Body of pancreas (tissue), 4 donors: ENCODE data around the gene HMG20B. TPM values are rescaled to one million over a fixed set of nuclear protein-coding genes. Genes with fewer than 3 reads are reported as not detected.
"Not testable (repeated sequence)": the region's sequence is repeated elsewhere in the genome, so short reads cannot be mapped to it uniquely, and the experiment has no call there.

Experiments
- ATAC-seq: fragments of 150-250 bp; one replicate; pipeline ENCODE4 v1.9.1; 2016
- DNase-seq, 4 donors: peaks; one replicate each; pipeline ENCODE4 v3.0.0-alpha.2; 2019
- H3K27ac ChIP-seq, 4 donors: fragments of 200-600 bp; sonication (generic); 1 replicate in 3 of 4; 2 replicates in 1 of 4; pipeline versions ENCODE4 v1.5.1 to v1.6.1; 2016 to 2019; ENCODE audit warnings: mild to moderate bottlenecking in 1 of 4, mixed read lengths in 1 of 4, moderate library complexity in 1 of 4
- H3K27me3 ChIP-seq, 2 donors: fragments of 200-600 bp; sonication (generic); one replicate each; pipeline ENCODE4 v1.6.0; 2016; ENCODE audit warnings: mild to moderate bottlenecking in 1 of 2
- H3K36me3 ChIP-seq, 2 donors: fragments of 200-600 bp; sonication (generic); replicated peaks in 1 of 2; 2 replicates each; pipeline ENCODE4 v1.5.1; 2016; ENCODE audit warnings: low read depth in 2 of 2; ENCODE audit not compliant: insufficient read depth in 1 of 2
- H3K4me1 ChIP-seq: fragments of 200-600 bp; sonication (generic); one replicate; pipeline ENCODE4 v1.6.0; 2016
- H3K4me3 ChIP-seq, 2 donors: fragments of 200-600 bp; sonication (generic); 1 replicate in 1 of 2; 2 replicates in 1 of 2; pipeline ENCODE4 v1.5.1; 2016 to 2019
- H3K9me3 ChIP-seq, 3 donors: fragments of 200-600 bp; sonication (generic); 1 replicate in 2 of 3; 2 replicates in 1 of 3; pipeline ENCODE4 v1.5.1; 2016
- POLR2A ChIP-seq, 3 donors: fragments of 450-650 bp; IDR thresholded peaks; one replicate each; pipeline ENCODE4 v1.6.1; 2016; ENCODE audit warnings: antibody characterized with exemption in 3 of 3, mild to moderate bottlenecking in 2 of 3
- WGBS, 2 donors: methylation state at CpG; one replicate each; pipeline ENCODE4 v1.1.5; 2017; 5-methylcytosine and 5-hydroxymethylcytosine counted together
- intact Hi-C: fragments of 100-400 bp; cut with DNase I; formaldehyde crosslinking; loops from one replicate; pipeline ENCODE4 v1.15.1; 2023
- total RNA-seq, 2 donors: library from RNA; depleted of rRNA; stranded (reverse); fragments of >200 nt; gene quantifications; one replicate each; pipeline ENCODE4 v1.1.0, GENCODE V29; 2016
- TF ChIP-seq, protein P1 (sequence below), 7 experiments: fragments of 450-650 bp in 4 of 7; fragments of 200-600 bp in 3 of 7; sonication (generic) in 3 of 7; IDR thresholded peaks; one replicate each; pipeline ENCODE4 v1.5.1; 2016 to 2019; ENCODE audit warnings: antibody characterized with exemption in 7 of 7

The HMG20B gene
- total RNA-seq, 2 donors from 2014 or later: 66.7 to 91.0 TPM

- Histone ChIP-seq H3K4me1 (peaks cover 9% of the 10 kb centered on the region), H3K27me3 (no peaks in the 10 kb centered on the region), H3K4me3 (no peak overlapping the region), H3K36me3 (no peaks in the 10 kb centered on the region), H3K9me3 (no peaks in the 10 kb centered on the region), H3K27ac (no peak overlapping the region)
- intact Hi-C loops: no loop called here
- DNase-seq (no peak), ATAC-seq (no peak)
- no peak for TF ChIP-seq POLR2A (IDR thresholded peaks at IDR 0.05)
- TF ChIP-seq, protein P1, sequence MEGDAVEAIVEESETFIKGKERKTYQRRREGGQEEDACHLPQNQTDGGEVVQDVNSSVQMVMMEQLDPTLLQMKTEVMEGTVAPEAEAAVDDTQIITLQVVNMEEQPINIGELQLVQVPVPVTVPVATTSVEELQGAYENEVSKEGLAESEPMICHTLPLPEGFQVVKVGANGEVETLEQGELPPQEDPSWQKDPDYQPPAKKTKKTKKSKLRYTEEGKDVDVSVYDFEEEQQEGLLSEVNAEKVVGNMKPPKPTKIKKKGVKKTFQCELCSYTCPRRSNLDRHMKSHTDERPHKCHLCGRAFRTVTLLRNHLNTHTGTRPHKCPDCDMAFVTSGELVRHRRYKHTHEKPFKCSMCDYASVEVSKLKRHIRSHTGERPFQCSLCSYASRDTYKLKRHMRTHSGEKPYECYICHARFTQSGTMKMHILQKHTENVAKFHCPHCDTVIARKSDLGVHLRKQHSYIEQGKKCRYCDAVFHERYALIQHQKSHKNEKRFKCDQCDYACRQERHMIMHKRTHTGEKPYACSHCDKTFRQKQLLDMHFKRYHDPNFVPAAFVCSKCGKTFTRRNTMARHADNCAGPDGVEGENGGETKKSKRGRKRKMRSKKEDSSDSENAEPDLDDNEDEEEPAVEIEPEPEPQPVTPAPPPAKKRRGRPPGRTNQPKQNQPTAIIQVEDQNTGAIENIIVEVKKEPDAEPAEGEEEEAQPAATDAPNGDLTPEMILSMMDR (IDR thresholded peaks at IDR 0.05): no peak
- 77 to 84% methylated on average over 44 to 49 of the region's 60 CpGs for WGBS, 2 donors
These were observed 5.1 kb downstream of the HMG20B start for GRCh38 chr19:3577723-3578344.

DNA sequence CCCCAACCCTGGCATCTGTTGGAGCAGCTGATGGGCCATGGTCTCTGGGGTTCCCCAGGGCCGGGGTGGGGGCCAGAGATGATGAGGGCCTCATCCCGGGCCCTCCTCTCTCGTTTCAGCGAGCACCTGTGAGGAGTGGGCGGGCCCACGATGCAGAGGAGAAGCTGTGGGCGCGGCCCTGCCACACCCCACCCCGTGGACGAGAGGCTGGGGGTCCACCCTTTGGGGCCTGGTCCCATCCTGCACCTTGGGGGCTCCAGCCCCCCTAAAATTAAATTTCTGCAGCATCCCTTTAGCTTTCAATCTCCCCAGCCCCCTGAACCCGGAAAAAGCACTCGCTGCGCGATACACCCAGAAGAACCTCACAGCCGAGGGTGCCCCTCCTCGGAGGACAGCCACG lies 5.6 kb downstream of the HMG20B start:
- intact Hi-C loops: no loop called here
- no peaks in the 10 kb centered on the region for H3K27me3 ChIP-seq
- no peaks in the 10 kb centered on the region for H3K9me3 ChIP-seq
- 74 to 89% methylated on average over 7 to 17 of the region's 17 CpGs for WGBS, 2 donors
- TF ChIP-seq, protein P1 (IDR thresholded peaks at IDR 0.05): no peak
- TF ChIP-seq POLR2A (IDR thresholded peaks at IDR 0.05): no peak
- no peaks in the 10 kb centered on the region for H3K36me3 ChIP-seq
- no peak overlapping the region for H3K27ac ChIP-seq
- no peak overlapping the region for H3K4me3 ChIP-seq
- peaks cover 6% of the 10 kb centered on the region for H3K4me1 ChIP-seq
- ATAC-seq (no peak), DNase-seq (no peak)

- 55 to 59% methylated on average over 11 of the region's 11 CpGs for WGBS, 2 donors
- no peaks in the 10 kb centered on the region for H3K36me3 ChIP-seq
- H3K4me1 ChIP-seq: peaks cover 3% of the 10 kb centered on the region
- H3K4me3 ChIP-seq: no peak overlapping the region
- DNase-seq (peak in 1 of 4 donors; percentile 40), ATAC-seq (peak; percentile 32)
- H3K27me3 ChIP-seq: peaks cover 0 to 3% of the 10 kb centered on the region in 2 donors
- no peak for TF ChIP-seq POLR2A (IDR thresholded peaks at IDR 0.05)
- TF ChIP-seq, protein P1 (IDR thresholded peaks at IDR 0.05): no peak
- no peak overlapping the region for H3K27ac ChIP-seq
- intact Hi-C loops: loop anchor here (5.0 kb wide), 1 partner anchor 33 kb away; no protein-coding TSS in a partner anchor
- H3K9me3 ChIP-seq: no peaks in the 10 kb centered on the region
These were observed 7.6 kb downstream of the HMG20B start for GRCh38 chr19:3580156-3580934.

GRCh38 chr19:3581792-3582191 lies 9.0 kb downstream of the HMG20B start:
- ATAC-seq, H3K4me3 ChIP-seq, H3K9me3 ChIP-seq, H3K36me3 ChIP-seq, H3K27ac ChIP-seq, DNase-seq: not testable (repeated sequence)
- H3K4me1 ChIP-seq: peaks cover 13% of the 10 kb centered on the region
- WGBS, 2 donors: 72 to 80% methylated on average over 2 to 4 of the region's 4 CpGs
- H3K27me3 ChIP-seq: peaks cover 0 to 12% of the 10 kb centered on the region in 2 donors
- intact Hi-C loops: loop anchor here (5.0 kb wide), 1 partner anchor 34 kb away; no protein-coding TSS in a partner anchor

- intact Hi-C loops: loop anchor here (5.0 kb wide), 1 partner anchor 37 kb away; no protein-coding TSS in a partner anchor
- DNase-seq, H3K9me3 ChIP-seq, H3K36me3 ChIP-seq, H3K4me3 ChIP-seq, ATAC-seq, H3K27ac ChIP-seq: not testable (repeated sequence)
- WGBS, 2 donors: 66 to 72% methylated on average over 15 of the region's 15 CpGs
- Histone ChIP-seq H3K27me3 (peaks cover 0 to 12% of the 10 kb centered on the region in 2 donors), H3K4me1 (peaks cover 17% of the 10 kb centered on the region)
These were observed 11.5 kb downstream of the HMG20B start for GRCh38 chr19:3584036-3584802.
